RKO (cell line): ENCODE data around the gene SMIM20.
A peak's percentile ranks its signal among the peaks of the same experiment; 100 is the strongest.
"Not testable (repeated sequence)": the region's sequence is repeated elsewhere in the genome, so short reads cannot be mapped to it uniquely, and the experiment has no call there.

Source experiments
- DNase-seq: peaks from one replicate; pipeline ENCODE4 v3.0.0-alpha.2; 2016; ENCODE audit warnings: low spot score

The SMIM20 gene

DNA sequence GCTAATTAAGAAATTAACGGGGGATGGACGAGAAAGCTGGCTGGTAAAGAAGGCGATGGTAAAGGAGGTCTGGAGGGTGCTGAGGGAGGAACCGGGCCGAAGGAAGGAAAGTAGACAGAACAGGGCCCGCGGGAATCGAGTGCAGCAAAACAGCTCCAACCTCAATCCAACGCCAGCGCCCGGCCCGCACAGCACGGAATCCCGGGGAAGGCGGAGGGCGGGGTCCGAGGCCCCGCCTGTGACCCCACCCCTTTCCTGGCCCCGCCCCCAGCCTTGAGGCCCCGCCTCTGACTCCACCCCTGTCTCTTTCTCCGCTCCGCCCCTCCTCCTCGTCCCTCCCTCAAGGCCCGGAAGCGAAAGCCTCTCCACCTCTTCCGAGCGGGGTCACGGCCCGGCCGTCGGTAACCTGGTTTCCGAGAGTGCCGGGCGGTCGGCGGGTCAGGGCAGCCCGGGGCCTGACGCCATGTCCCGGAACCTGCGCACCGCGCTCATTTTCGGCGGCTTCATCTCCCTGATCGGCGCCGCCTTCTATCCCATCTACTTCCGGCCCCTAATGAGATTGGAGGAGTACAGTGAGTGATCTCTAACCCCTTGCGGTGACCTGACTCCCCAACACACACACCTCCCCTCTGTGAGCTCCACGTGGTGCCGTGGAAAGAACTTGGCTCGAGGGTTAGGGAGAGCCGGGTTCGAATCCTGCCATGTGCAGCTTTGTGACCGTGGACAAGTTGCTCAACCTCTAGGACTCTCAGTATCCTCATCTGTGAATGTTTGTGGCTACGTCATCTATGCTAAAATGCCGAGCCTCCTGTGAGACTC, at the start of gene SMIM20:
Gene SMIM20 (plus strand): TSS at position 370 of the 819 bp plus-strand sequence. CDS start 94 bp downstream, at position 464.
- DNase-seq: peak; percentile 87

DNA sequence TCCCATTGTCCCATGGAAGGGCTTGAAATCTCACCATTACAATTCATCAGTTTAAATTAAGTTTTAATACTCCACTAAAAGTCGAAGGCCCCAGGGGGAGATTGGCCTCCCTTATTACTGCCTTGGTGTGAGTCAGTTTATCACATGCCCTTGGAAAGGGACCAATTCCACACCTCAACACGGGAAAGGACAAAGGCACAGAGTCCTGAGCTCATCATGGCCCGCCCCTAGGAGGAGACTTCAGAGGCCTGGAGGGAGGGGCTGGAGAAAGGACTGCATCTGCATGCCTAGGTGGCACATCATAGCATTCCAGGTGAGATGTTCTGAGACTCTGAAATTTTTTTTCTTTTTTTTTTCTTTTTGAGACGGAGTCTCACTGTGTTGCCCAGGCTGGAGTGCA, 48.4 kb upstream of the SMIM20 start:
- peak; percentile 40 for DNase-seq

DNA sequence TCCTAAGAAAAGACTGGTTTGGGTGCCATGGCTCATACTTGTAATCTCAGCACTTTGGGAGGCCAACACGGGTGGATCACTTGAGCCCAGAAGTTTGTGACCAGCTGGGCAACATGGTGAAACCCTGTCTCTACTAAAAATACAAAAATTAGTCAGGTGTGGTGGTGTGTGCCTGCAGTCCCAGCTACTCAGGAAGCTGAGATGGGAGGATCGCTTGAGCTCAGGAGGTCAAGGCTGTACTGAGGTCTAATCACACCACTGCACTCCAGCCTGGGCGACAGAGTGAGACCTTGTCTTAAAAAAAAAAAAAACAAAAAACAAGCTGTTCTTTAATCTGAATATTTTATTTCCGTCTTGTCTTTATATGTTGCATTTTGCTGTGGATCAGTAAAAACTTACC, 47.6 kb upstream of the SMIM20 start:
- DNase-seq: not testable (repeated sequence)

DNA sequence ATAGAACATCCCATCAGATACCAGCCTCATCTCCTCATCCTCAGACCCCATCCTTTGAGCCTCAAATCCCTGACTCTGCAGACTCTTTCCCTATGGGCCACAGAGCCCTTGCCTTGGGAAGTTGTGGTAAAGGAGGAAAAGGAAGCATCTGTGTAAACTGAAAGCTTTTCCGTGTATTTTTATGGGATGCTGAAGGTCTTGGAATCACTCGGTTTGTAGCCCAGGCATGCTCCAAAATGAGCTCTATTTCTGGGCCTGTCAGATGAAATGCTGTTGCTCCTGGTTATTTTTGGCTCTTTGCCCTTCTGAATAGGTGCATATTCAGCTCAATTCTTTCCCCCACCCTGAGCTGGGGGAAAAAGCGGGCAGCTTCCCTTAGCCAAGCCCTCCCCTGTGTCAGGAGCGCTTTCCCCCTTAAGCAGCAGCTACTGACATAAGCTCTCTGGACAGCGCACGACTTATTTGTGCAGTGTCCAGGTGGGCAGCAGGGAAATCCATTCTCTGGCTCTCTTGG, 46.2 kb upstream of the SMIM20 start:
- no peak for DNase-seq

DNA sequence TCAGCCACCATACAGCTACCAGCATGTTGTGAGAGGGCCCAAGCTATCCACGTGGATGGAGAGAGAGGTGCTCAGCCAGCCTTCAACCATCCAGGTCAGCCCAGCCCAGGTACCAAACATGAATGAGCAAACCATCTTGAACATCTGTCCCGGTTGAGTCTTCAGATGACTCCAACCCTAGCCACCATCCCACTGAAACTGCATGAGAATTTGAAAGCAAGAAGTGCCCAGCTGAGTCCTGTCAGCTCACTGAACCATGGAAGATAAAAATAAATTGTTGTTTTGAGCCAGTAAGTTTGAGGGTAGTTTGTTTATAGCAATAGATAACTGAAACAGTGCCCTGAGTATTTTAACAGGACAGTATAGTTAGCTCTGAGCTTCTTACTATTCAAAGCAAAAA, 43.9 kb upstream of the SMIM20 start:
- no peak for DNase-seq

DNA sequence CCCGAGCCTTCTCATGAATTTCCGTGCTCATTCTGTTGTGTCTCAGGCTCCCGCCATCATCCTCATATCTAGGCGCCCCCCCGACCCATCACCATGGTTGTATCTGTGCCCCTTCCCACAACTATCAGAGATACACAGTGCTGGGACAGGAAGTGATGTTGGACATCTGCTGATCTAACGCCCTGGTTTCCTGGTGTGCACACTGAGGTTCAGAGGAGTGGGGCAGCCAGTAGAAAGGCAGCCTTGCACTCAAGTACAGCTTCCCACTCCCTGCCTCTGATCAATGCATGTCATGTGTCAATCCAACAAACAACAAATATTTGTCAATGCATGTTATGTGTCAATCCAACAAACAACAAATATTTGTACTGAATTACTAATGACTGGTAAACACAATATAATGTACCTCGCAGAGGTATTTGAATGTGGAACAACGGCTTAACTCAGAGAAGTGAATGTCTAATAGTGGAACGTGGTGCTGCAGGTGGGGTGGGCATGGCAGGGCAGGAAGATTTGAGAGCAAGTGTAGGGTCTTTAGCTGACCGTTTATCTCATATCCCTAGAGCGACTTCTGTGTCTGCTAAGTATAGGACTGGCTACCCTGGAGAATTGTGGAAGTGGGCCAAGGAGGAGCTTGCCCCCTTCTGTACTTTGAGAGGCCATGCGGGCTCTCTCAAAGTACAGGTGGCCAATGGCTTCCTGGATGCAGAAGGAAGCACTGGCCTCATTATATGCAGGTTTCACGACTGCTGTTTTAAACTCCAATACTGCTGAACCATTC, 41.0 kb upstream of the SMIM20 start:
- no peak for DNase-seq

DNA sequence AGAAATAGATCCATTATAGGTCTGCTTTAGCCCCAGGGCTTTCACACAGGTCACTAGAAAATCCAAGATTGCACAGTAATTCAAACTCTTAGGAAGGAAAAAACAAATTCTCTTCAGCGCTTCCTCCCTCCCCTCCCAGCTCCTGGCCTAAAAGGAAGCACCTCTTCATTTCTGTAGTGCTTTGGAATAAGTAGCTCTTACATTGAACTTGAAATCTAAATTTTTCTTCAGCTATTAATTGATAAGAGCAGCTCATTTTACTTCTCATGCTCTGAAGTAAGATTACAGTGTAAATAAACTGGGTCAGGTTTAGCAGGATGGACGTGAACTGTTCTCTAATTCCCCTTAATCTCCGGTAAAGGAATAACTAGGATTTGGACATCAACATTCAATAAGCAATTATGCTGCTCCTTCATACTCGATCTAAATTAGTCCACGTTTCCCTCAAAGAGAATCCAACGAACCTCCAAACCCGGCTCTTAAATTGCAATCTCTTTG, 40.3 kb upstream of the SMIM20 start:
- DNase-seq: no peak

DNA sequence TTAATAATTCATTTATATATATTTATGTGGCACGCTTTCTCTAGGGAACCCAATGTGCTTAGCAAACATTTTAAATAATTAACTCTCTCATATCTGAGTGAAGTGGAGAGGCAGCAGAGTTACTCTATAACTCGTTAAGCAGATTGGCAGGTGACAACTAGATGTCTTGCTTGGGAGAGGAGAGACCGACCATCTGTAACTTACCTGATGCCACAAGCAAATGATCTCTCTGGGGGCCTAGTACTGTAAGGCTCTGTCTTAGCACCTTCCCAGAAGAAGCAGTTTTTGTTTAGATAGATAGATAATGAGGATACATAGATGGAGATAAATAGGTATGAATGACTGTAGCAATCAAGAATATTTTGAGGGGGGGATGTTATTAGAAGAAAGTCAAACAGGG, 39.4 kb upstream of the SMIM20 start:
- DNase-seq: no peak

DNA sequence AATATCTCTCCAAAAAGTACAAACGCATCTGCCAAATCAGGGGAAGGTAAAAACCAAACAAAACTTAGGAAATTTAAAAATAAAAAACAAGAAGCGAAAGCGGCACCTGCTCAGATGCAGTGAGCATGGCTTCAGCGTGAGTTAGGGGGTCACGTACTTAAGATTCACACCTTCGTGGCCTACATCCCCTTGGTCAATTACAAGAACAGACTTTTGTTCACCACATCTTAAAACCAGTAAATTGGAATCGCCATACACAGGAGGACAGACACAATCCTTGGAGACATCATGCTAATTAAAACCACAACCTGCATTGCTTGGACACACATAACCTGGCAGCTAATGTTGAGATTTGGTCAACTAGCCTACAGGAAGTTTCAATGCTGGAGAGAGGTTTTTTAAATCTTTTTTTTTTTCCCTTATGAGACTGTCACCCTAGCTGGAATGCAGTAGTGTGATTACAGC, 38.7 kb upstream of the SMIM20 start:
- DNase-seq: no peak

DNA sequence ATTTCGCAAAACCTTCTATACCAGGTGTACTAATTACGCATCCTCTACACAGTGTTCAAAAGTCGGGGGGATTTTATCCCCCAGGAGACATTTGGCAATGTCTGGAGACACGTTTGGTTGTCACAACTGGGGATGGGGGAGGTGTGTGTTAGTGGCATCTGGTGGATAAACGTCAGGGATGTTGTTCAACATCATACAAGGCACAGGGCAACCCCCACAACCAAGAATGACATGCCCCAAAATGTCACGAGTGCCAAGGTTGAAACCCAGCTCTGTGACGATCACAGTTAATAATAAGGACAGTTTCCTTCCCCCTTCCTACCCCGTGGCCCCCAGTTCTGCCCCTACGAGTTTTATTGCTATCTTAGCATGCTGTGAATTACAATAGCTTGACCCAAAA, 35.3 kb upstream of the SMIM20 start:
- DNase-seq: no peak

DNA sequence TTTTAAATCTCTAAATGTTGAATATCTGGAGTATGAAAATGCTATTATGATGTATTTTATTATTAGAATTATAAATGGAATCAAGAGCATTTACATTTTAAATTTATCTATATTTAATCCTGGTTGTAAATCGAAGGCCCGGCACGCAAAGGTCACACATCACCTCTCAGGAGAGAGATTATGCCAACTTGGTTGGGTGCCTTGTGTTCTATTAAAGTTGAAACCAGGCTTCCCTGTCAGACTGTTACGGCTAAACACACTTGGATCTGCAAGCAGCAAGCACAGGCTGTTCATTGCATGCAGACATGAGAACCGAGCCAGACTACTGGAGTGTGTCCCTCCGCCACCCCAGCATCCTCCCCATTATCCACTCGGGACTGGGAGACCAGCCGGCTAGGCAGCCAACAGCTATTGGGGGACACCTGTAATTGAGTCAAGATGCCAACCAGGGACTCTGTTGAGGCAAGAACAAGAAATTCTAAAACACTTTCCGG, 34.9 kb upstream of the SMIM20 start:
- DNase-seq: no peak

DNA sequence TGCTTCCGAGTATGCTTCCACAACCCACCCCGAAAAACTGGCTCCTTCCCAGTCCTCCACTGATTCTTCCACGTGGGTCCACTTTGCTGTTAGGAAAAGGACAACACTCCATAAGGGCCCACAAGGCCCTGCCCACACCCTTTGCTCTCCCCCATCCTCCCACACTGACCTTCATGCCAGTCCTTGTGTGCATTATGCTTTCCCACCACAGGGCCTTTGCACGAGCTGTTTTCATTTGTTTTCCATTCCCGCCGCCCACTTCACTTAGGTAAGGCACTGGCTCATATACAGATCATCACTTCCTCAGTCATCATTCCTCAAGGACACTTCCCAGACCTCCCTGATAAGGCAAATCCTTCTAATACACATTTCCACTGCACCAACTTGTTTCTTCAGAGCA, 34.4 kb upstream of the SMIM20 start:
- no peak for DNase-seq

DNA sequence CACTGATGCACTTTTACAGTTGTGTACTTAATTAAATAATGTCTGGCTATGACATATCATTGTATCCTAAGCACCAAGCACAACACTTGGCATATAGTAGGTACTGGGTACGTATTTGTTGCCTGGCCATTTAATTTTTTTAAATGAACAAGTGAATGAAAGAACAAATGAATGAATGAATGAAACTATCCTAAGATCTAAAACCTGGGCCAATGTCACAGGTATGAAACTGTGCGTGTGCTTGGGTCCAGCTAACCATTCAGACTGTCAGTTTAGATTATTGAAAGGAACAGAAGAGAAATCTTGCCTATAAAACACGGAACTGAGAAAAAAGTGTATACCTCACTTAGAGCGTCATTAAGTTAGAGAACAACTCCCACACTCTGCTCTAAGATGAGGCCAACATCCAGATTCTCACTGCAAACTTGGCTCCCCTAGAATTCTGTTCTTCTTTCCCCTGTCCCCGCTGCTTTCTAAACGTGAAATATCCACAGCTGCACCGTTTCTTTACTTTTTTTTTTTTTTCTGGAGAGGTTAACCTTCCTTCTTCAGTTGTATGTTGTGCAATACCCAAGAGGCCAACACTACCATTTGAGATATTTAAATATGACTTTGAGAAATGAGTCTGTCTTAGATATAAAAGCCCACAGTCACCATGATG, 33.9 kb upstream of the SMIM20 start:
- no peak for DNase-seq

DNA sequence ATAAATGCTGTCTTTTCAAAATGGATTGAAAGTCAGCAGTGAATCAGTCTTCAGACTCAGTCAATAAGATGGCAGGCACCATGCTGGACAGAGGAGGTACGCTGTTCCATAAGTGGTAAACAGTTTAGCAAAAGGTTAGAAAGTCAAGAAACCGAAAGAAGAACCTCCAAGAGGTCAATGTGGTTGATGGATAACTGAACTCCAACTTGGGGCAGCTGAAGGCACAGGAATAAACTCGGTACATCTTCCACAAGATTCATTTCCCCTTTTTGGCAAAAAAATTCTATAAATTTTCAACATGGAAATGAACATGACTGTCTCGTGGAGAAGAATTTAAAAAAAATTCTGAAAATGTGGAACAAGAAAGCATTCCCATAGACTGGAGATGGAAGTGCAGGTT, 32.8 kb upstream of the SMIM20 start:
- no peak for DNase-seq

DNA sequence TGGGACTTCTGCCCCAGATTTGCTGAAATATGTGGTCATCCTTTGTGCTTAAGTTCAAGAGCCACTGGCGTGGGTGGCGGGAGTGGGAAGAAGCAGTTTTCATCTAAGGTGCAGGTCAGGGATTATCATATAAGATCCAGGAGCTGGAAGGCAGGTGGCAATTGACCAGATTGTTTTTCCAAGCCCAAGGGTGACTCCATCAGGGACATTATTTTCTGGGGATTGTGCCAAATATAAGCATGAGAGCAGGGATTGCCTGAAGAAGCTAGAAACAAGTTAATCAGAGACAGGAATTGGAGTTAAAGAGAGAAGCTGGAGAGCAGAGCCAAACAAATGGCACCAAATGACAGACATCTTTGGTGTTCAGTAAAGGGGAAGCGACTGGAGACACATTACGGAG, 31.8 kb upstream of the SMIM20 start:
- DNase-seq: no peak

DNA sequence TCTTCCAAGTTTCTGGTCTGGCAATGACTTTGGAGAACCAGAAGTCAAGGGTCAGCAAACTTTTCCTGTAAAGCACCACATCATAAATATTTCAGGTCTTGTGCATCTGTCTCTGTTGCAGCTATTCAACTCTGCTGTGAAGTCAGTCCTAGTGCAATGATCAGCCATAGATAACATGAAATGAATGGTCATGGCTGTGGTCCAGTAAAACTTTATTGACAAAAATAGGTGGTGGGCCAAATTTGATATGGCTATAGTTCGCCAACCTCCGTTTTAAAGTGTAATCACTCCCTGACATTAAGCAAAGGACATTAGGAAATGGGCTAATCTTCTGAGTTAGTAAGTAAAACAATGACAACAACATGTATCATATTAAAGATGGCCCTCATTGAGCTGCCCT, 30.5 kb upstream of the SMIM20 start:
- no peak for DNase-seq

DNA sequence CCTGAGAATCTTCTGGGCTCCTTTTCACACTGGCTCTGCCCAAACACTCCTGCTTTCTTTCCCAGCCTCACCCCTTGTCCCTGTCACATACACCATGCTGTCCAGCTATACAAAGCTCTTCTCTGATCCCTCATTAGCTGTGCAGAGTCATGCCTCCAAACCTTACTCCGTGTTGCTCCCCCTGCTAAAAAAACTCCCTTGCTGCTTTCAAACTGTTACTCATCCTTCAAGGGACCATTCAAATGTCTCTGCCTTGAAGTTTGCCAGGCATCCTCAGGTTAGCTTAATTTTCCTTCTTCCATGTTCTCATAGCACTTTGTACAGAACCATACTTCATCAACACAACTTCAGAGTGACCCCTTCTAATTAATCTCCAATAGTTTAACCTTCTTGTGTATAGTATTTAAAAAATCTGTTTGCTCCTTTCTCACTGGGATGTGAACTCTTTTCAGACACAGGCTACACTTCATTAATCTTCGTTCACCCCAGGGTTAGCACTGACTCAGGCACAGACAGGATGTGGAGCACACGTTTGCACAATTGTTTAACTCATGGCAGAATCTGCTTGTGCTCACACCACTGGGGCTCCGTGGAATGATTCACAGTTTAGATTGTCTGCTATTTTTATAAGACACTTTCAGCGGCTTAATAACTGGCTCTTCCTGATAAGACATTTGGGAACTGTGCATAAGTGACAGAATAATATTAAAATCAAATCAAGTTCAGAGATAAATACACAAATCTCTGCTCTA, 29.8 kb upstream of the SMIM20 start:
- DNase-seq: no peak

DNA sequence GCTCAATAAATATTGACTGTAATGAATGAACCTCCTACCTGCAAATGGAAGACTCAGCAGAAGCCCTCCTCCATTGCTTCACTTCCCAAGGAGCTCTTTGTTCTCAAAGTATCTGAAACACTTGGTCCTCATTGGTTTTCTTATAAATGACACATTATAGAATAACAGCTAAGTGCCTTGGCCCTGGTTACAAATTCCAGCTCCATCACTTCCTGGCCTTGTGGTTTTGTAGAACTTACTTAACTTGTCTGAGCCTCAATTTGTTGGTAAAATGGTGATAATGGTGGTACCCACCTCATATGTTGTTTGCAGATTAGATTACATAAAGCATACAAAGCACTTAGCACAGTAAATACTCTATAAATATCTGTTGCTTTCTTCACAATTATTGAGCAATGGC, 25.2 kb upstream of the SMIM20 start:
- DNase-seq: no peak

DNA sequence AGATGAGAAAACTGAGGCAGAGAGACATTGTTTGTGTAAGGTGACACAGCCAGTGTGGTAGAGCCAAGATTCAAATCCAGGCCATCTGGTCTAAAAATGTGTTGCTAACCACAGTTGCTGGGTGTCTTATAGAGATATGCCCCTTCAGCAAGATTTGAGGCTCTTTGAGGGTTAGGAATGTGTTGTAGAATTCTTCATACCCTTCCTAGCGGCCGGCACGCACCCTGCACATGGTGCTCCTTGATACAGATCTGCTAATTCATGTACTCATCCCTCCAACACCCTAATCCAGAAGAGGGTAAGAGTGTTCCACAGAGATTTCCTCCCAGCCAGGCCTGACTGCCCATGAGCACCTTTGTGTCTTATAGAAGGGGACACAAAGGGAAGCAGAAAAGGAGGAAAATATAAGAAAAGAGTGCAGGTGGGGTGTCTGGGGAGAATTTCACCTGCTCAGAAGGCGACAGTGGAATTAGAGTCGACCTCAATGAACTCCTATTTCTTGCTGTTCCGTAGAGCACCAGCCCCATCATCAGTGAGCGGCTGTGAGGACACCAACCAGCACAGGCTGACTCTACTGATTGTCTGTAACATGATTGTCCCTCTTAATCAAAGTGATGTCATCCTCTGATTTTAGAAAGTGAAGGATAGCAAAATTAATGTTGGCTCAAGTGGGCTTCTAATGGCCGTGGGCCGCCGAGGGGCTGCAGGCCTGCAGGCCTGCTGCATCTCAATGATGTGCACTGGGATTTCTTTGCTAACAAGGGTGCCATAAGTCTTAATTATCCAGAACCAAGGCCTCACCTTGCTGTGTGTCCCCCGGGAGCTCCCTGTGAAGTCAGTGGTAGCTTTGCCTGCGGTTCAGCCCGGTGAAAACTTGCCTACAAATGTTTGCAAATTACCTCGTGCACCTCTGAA, 24.2 kb upstream of the SMIM20 start:
- no peak for DNase-seq
